Esophagus squamous epithelium (tissue), 5 donors: Measurements from ENCODE around the gene CCDC27. TPM values are rescaled to one million over a fixed set of nuclear protein-coding genes. Genes with fewer than 3 reads are reported as not detected.

Source experiments
- DNase-seq: peaks from one replicate; lab custom pipeline; 2025; lab: John Stamatoyannopoulos, UW
- H3K27ac ChIP-seq, 4 donors: fragments of 200-600 bp; sonication (generic); one replicate each; pipeline ENCODE4 v1.5.1; 2016 to 2019; ENCODE audit warnings: mild to moderate bottlenecking in 1 of 4
- H3K27me3 ChIP-seq, 4 donors: fragments of 200-600 bp; sonication (generic); 1 replicate in 3 of 4; 2 replicates in 1 of 4; pipeline versions ENCODE4 v1.5.1 to v1.6.0; 2017 to 2021; ENCODE audit warnings: antibody characterized with exemption in 1 of 4
- H3K36me3 ChIP-seq, 3 donors: fragments of 200-600 bp; sonication (generic); one replicate each; pipeline ENCODE4 v1.5.1; 2016 to 2019
- H3K4me1 ChIP-seq, 3 donors: fragments of 200-600 bp; sonication (generic); one replicate each; pipeline ENCODE4 v1.5.1; 2017 to 2019
- H3K4me3 ChIP-seq, 4 donors: fragments of 200-600 bp; sonication (generic); 1 replicate in 3 of 4; 2 replicates in 1 of 4; pipeline ENCODE4 v1.5.1; 2016 to 2019; ENCODE audit warnings: mild to moderate bottlenecking in 2 of 4, moderate library complexity in 1 of 4
- H3K9me3 ChIP-seq, 3 donors: fragments of 200-600 bp; sonication (generic); one replicate each; pipeline ENCODE4 v1.5.1; 2016 to 2019
- POLR2A ChIP-seq, 4 donors: fragments of 450-650 bp; IDR thresholded peaks; one replicate each; pipeline ENCODE4 v1.6.1; 2017; ENCODE audit warnings: antibody characterized with exemption in 4 of 4, mild to moderate bottlenecking in 4 of 4, moderate library complexity in 3 of 4
- WGBS, 2 donors: methylation state at CpG; one replicate each; pipeline ENCODE4 v1.1.5; 2018; 5-methylcytosine and 5-hydroxymethylcytosine counted together
- intact Hi-C: fragments of 100-400 bp; cut with DNase I; formaldehyde crosslinking; loops from one replicate; pipeline ENCODE4 v1.15.0; 2022
- total RNA-seq, 4 donors: library from RNA; depleted of rRNA; stranded (reverse); fragments of >200 nt; gene quantifications; one replicate each; pipeline ENCODE4 v1.1.0, GENCODE V29; 2016
- TF ChIP-seq, protein P1 (sequence below), 6 experiments: fragments of 450-650 bp in 4 of 6; fragments of 200-600 bp in 2 of 6; sonication (generic) in 2 of 6; IDR thresholded peaks; one replicate each; pipeline ENCODE4 v1.5.1; 2016 to 2019; ENCODE audit warnings: antibody characterized with exemption in 6 of 6, mild to moderate bottlenecking in 4 of 6, moderate library complexity in 4 of 6
- donor health status: DM: yes; HTN: yes; CAD: no.

Gene CCDC27
- total RNA-seq, 4 donors from 2014 or later: not detected

DNA sequence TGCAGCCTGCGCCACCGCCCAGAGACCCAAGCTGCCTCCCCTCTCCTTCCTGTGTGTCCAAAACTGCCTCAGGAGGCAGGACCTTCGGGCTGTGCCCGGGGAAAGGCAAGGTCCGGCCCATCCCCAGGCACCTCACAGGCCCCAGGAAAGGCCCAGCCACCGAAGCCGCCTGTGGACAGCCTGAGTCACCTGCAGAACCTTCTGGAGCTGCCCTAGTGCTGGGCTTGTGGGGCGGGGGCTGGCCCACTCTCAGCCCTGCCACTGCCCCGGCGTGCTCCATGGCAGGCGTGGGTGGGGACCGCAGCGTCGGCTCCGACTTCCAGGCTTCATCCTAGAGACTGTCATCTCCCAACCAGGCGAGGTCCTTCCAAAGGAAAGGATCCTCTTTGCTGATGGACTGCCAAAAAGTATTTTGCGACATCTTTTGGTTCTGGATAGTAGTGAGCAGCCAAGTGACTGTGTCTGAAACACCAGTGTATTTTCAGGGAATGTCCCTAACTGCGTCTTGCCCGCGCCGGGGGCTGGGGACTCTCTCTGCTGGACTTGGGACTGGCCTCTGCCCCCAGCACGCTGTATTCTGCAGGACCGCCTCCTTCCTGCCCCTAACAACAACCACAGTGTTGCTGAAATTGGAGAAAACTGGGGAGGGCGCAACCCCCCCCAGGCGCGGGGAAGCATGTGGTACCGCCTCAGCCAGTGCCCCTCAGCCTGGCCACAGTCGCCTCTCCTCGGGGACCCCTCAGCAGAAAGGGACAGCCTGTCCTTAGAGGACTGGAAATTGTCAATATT is 19.0 kb upstream of the CCDC27 start:
- Histone ChIP-seq H3K27me3 (peaks cover 0 to 48% (median 0%) of the 10 kb centered on the region in 4 donors), H3K9me3 (no peaks in the 10 kb centered on the region), H3K36me3 (peaks cover 0 to 43% (median 3%) of the 10 kb centered on the region in 3 donors), H3K27ac (no peak overlapping the region), H3K4me1 (no peaks in the 10 kb centered on the region), H3K4me3 (no peak overlapping the region)
- intact Hi-C loops: no loop called here
- WGBS, 2 donors: 70 to 89% methylated on average over 7 to 10 of the region's 29 CpGs
- TF ChIP-seq, protein P1, sequence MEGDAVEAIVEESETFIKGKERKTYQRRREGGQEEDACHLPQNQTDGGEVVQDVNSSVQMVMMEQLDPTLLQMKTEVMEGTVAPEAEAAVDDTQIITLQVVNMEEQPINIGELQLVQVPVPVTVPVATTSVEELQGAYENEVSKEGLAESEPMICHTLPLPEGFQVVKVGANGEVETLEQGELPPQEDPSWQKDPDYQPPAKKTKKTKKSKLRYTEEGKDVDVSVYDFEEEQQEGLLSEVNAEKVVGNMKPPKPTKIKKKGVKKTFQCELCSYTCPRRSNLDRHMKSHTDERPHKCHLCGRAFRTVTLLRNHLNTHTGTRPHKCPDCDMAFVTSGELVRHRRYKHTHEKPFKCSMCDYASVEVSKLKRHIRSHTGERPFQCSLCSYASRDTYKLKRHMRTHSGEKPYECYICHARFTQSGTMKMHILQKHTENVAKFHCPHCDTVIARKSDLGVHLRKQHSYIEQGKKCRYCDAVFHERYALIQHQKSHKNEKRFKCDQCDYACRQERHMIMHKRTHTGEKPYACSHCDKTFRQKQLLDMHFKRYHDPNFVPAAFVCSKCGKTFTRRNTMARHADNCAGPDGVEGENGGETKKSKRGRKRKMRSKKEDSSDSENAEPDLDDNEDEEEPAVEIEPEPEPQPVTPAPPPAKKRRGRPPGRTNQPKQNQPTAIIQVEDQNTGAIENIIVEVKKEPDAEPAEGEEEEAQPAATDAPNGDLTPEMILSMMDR (IDR thresholded peaks at IDR 0.05): no peak
- no peak for TF ChIP-seq POLR2A (IDR thresholded peaks at IDR 0.05)
- DNase-seq: no peak

DNA sequence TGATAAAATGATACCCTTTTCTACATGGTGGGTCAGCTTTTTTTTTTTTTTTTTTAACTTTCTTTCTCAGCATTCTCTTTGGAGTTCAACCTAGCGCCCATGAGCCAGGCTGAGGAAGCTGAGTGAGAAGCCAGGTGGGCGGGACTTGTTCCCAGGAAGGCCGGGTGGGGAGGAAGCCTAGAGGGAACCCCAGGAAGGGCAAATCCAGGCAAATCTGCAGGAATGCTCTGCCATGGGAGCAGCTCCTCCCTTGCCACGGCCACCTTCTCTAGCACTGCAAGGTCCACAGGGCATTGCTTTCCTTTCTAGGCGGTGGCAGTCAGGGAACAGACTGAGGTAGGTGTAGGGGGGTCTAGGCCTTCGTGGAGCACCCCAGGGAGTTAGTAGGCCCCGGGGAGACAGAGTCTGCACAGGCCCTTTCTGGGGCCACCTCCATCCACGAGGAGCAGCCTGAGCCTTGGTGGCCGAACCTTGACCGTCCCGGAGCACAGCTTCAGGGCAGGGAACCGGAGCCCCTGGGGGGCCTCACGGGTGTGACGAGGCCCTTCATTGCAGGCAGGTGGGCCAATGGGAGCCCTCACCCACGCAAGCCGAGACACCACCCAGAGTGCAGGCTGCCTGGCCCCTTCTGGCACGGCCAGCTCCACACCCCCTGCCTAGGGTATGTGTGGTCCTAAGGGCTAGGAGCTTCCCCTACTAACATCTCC is 18.2 kb upstream of the CCDC27 start:
- Histone ChIP-seq H3K36me3 (peaks cover 0 to 50% (median 3%) of the 10 kb centered on the region in 3 donors), H3K27ac (no peak overlapping the region), H3K4me3 (no peak overlapping the region), H3K9me3 (no peaks in the 10 kb centered on the region), H3K4me1 (no peaks in the 10 kb centered on the region), H3K27me3 (peaks cover 0 to 41% (median 0%) of the 10 kb centered on the region in 4 donors)
- intact Hi-C loops: no loop called here
- TF ChIP-seq, protein P1 (IDR thresholded peaks at IDR 0.05): no peak
- no peak for TF ChIP-seq POLR2A (IDR thresholded peaks at IDR 0.05)
- DNase-seq: no peak
- WGBS, 2 donors: no CpG with 5 or more reads among the region's 17 CpGs

DNA sequence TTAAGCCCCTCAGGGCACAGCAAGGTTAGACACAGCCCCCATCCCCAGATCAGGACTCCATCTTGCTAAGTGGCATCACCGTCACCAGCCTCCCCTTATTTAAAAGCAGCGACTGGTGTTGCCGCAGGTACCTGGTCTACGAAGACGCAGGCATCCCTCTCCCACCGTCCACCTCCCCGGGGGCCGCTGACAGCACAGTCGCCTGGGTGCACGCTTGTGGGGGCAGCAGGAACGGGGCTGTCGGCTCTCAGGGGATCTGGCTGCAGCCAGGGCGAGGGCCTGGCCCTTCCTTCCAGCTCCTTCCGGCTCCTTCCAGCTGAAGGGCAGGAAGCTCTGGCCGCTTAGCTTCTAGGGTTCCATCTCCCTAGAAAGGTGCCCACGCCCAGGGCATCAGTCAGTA is 17.6 kb upstream of the CCDC27 start:
- Histone ChIP-seq H3K27ac (no peak overlapping the region), H3K9me3 (no peaks in the 10 kb centered on the region), H3K27me3 (peaks cover 0 to 35% (median 0%) of the 10 kb centered on the region in 4 donors), H3K4me3 (no peak overlapping the region), H3K36me3 (peaks cover 0 to 56% (median 3%) of the 10 kb centered on the region in 3 donors), H3K4me1 (no peaks in the 10 kb centered on the region)
- intact Hi-C loops: no loop called here
- no peak for TF ChIP-seq POLR2A (IDR thresholded peaks at IDR 0.05)
- TF ChIP-seq, protein P1 (IDR thresholded peaks at IDR 0.05): no peak
- WGBS, 2 donors: 80 to 100% methylated on average over 1 of the region's 16 CpGs
- no peak for DNase-seq

DNA sequence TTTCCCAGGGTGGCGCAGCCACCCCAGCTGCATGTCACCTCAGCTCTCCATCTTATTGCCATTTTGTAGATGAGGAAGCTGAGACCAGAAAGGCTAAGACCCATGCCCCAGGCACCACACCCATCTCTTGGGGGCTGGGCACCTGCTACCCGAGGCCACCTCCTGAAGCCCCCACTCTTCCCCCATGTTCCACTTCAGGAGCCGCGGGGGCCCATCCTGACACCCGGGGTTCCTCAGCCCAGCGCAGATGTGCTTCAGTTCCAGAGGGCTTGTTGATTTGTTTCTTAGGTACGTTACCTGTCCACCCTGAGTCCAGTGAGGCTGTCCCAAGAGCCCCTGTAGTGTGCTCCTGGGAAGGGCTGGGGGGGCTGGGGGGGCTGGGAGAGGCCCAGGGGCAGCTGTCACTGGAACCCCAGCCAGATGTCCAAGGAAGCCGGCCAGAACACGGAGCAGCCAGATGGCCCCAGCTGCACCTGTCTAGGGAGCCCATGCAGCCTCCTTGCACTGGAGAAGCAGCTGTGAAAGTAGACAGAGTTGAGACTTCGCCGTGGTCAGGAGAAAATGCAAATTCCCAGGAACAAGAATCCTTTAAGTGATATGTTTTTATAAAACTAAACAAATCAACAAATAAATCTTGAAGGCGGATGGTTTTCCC is 17.1 kb upstream of the CCDC27 start:
- Histone ChIP-seq H3K4me3 (no peak overlapping the region), H3K36me3 (peaks cover 0 to 61% (median 3%) of the 10 kb centered on the region in 3 donors), H3K27ac (no peak overlapping the region), H3K27me3 (peaks cover 0 to 30% (median 0%) of the 10 kb centered on the region in 4 donors), H3K4me1 (no peaks in the 10 kb centered on the region), H3K9me3 (no peaks in the 10 kb centered on the region)
- intact Hi-C loops: no loop called here
- TF ChIP-seq, protein P1 (IDR thresholded peaks at IDR 0.05): no peak
- no peak for TF ChIP-seq POLR2A (IDR thresholded peaks at IDR 0.05)
- 59 to 76% methylated on average over 5 to 7 of the region's 12 CpGs for WGBS, 2 donors
- DNase-seq: no peak
